Measurements from ENCODE around the gene LYZL6.

GRCh38 chr17:35968520-35969054 lies 25.1 kb upstream of the LYZL6 start:
- TF ChIP-seq, protein P1, sequence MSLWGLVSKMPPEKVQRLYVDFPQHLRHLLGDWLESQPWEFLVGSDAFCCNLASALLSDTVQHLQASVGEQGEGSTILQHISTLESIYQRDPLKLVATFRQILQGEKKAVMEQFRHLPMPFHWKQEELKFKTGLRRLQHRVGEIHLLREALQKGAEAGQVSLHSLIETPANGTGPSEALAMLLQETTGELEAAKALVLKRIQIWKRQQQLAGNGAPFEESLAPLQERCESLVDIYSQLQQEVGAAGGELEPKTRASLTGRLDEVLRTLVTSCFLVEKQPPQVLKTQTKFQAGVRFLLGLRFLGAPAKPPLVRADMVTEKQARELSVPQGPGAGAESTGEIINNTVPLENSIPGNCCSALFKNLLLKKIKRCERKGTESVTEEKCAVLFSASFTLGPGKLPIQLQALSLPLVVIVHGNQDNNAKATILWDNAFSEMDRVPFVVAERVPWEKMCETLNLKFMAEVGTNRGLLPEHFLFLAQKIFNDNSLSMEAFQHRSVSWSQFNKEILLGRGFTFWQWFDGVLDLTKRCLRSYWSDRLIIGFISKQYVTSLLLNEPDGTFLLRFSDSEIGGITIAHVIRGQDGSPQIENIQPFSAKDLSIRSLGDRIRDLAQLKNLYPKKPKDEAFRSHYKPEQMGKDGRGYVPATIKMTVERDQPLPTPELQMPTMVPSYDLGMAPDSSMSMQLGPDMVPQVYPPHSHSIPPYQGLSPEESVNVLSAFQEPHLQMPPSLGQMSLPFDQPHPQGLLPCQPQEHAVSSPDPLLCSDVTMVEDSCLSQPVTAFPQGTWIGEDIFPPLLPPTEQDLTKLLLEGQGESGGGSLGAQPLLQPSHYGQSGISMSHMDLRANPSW (CRISPR knock-in tag; conservative IDR thresholded peaks at IDR 0.05; ENCODE audit: low read depth), result no peak
- TF ChIP-seq, protein P2, sequence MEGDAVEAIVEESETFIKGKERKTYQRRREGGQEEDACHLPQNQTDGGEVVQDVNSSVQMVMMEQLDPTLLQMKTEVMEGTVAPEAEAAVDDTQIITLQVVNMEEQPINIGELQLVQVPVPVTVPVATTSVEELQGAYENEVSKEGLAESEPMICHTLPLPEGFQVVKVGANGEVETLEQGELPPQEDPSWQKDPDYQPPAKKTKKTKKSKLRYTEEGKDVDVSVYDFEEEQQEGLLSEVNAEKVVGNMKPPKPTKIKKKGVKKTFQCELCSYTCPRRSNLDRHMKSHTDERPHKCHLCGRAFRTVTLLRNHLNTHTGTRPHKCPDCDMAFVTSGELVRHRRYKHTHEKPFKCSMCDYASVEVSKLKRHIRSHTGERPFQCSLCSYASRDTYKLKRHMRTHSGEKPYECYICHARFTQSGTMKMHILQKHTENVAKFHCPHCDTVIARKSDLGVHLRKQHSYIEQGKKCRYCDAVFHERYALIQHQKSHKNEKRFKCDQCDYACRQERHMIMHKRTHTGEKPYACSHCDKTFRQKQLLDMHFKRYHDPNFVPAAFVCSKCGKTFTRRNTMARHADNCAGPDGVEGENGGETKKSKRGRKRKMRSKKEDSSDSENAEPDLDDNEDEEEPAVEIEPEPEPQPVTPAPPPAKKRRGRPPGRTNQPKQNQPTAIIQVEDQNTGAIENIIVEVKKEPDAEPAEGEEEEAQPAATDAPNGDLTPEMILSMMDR (IDR thresholded peaks at IDR 0.05), result no peak
- TF ChIP-seq ESRRA (CRISPR knock-in tag; IDR thresholded peaks at IDR 0.05; ENCODE audit: borderline replicate concordance) (no peak), E2F1 (CRISPR knock-in tag; IDR thresholded peaks at IDR 0.05) (no peak), ATF2 (CRISPR knock-in tag; IDR thresholded peaks at IDR 0.05; ENCODE audit: borderline replicate concordance, low read depth) (no peak), TEAD4 (CRISPR knock-in tag; IDR thresholded peaks at IDR 0.05) (no peak), FOXK1 (CRISPR knock-in tag; IDR thresholded peaks at IDR 0.05) (no peak), USF2 (CRISPR knock-in tag; IDR thresholded peaks at IDR 0.05) (no peak), MAX (CRISPR knock-in tag; IDR thresholded peaks at IDR 0.05) (no peak)
